GM12878 (cell line): ENCODE measurements around the gene PRRT1. TPM values are rescaled to one million over a fixed set of nuclear protein-coding genes. Genes with fewer than 3 reads are reported as not detected.

Experiments used
- ATAC-seq: fragments of 200-7000 bp; cut with Tn5 transposase; 3 replicates; pipeline ENCODE4 v1.9.1; 2020; ENCODE audit warnings: mild to moderate bottlenecking, moderate library complexity
- BruUV-seq: library from RNA; stranded (reverse); fragments of 400-500 nt; replicated peaks from 2 replicates; lab custom pipeline; 2021; lab: Mats Ljungman, UMichigan
- CTCF ChIA-PET: fragments of 300-600 bp; sonication (Branson Sonifier 250); formaldehyde crosslinking; extraction: SDS; loops from one replicate; lab custom pipeline; 2021; ENCODE audit warnings: inconsistent platforms; lab: Yijun Ruan, JAX
- POLR2A ChIA-PET: fragments of 350-600 bp; formaldehyde crosslinking; extraction: SDS; loops from one replicate; lab custom pipeline; 2021; ENCODE audit warnings: inconsistent platforms; lab: Charles Lee
- RAD21 ChIA-PET: fragments of 300-600 bp; sonication (Branson Sonifier 250); formaldehyde crosslinking; loops from one replicate; lab custom pipeline; 2023; ENCODE audit warnings: antibody characterized with exemption; ENCODE audit not compliant: unreplicated experiment; lab: Charles Lee
- SMC1A ChIA-PET: fragments of 300-600 bp; sonication (Branson Sonifier 250); formaldehyde crosslinking; loops from one replicate; lab custom pipeline; 2023; ENCODE audit not compliant: unreplicated experiment, uncharacterized antibody; lab: Charles Lee
- DNase-seq: peaks from one replicate; pipeline ENCODE4 v3.0.0-alpha.2; 2011; ENCODE audit warnings: low read depth, low spot score
- FAIRE-seq: peaks from 3 replicates; lab custom pipeline; 2011; peaks lifted over from hg19 to GRCh38; lab: Jason Lieb, UNC
- H2AFZ ChIP-seq: 2 replicates; pipeline ENCODE4 v1.6.0; 2011; ENCODE audit warnings: low read depth, low read length, control low read depth; ENCODE audit not compliant: control insufficient read depth
- H3K27ac ChIP-seq: 2 replicates; pipeline ENCODE4 v1.5.1; 2011; ENCODE audit warnings: control low read depth; ENCODE audit not compliant: control insufficient read depth, insufficient read depth
- H3K27me3 ChIP-seq, 2 experiments: replicated peaks in 1 of 2; 2 replicates each; pipeline versions ENCODE4 v1.6.0 to v1.6.1; 2011; ENCODE audit warnings: low read length in 1 of 2; ENCODE audit not compliant: control insufficient read depth in 2 of 2, insufficient read depth in 2 of 2
- H3K36me3 ChIP-seq, 2 experiments: 2 replicates each; pipeline ENCODE4 v1.5.1; 2011; ENCODE audit warnings: low read length in 1 of 2; ENCODE audit not compliant: control insufficient read depth in 2 of 2, insufficient read depth in 2 of 2
- H3K4me1 ChIP-seq: 2 replicates; pipeline ENCODE4 v1.6.1; 2011; ENCODE audit warnings: mild to moderate bottlenecking, low read length, moderate library complexity, mixed read lengths; ENCODE audit not compliant: control insufficient read depth, insufficient read depth
- H3K4me2 ChIP-seq: 2 replicates; pipeline ENCODE4 v1.6.0; 2011; ENCODE audit warnings: control low read depth; ENCODE audit not compliant: control insufficient read depth, insufficient read depth
- H3K4me3 ChIP-seq: fragments of 200-600 bp; sonication (generic); 2 replicates; pipeline ENCODE4 v1.5.1; 2016
- H3K79me2 ChIP-seq: 2 replicates; pipeline ENCODE4 v1.6.0; 2011; ENCODE audit warnings: low read length; ENCODE audit not compliant: control insufficient read depth, insufficient read depth
- H3K9ac ChIP-seq: 2 replicates; pipeline ENCODE4 v1.8.0; 2011; ENCODE audit warnings: low read length, control low read depth, mixed read lengths; ENCODE audit not compliant: control insufficient read depth, insufficient read depth
- H3K9me3 ChIP-seq: replicated peaks from 3 replicates; pipeline ENCODE4 v1.5.1; 2011; ENCODE audit warnings: mild to moderate bottlenecking, low read length; ENCODE audit not compliant: control insufficient read depth, insufficient read depth
- H4K20me1 ChIP-seq: 2 replicates; pipeline ENCODE4 v1.6.0; 2011; ENCODE audit not compliant: control insufficient read depth, insufficient read depth
- CBX3 ChIP-seq: fragments of 200-600 bp; sonication (generic); IDR thresholded peaks from 2 replicates; pipeline ENCODE4 v1.6.1; 2016; ENCODE audit warnings: low read depth, borderline replicate concordance
- CREM ChIP-seq: IDR thresholded peaks from 2 replicates; pipeline ENCODE4 v1.6.1; 2014; ENCODE audit warnings: antibody characterized with exemption, low read depth
- FOS ChIP-seq: IDR thresholded peaks from 3 replicates; pipeline ENCODE4 v1.6.1; 2011; ENCODE audit warnings: borderline replicate concordance; ENCODE audit not compliant: insufficient read length; ENCODE audit errors: extremely low read depth
- HDAC2 ChIP-seq: fragments of 200-600 bp; sonication (generic); IDR thresholded peaks from 2 replicates; pipeline ENCODE4 v1.6.1; 2017
- IKZF1 ChIP-seq: fragments of 450-650 bp; conservative IDR thresholded peaks from 2 replicates; pipeline ENCODE4 v1.6.1; 2017; ENCODE audit warnings: antibody characterized with exemption, mild to moderate bottlenecking
- IRF4 ChIP-seq: IDR thresholded peaks from 2 replicates; pipeline ENCODE4 v1.6.1; 2011; ENCODE audit warnings: low read depth, low read length
- NBN ChIP-seq: fragments of 450-650 bp; IDR thresholded peaks from 2 replicates; pipeline ENCODE4 v1.6.1; 2016
- NFIC ChIP-seq: IDR thresholded peaks from 2 replicates; pipeline ENCODE4 v1.6.1; 2012; ENCODE audit warnings: low read depth, mild to moderate bottlenecking, inconsistent platforms, low read length, moderate library complexity
- PAX5 ChIP-seq: IDR thresholded peaks from 2 replicates; pipeline ENCODE4 v1.6.1; 2011; ENCODE audit warnings: low read depth, low read length, borderline replicate concordance
- TBL1XR1 ChIP-seq: IDR thresholded peaks from 2 replicates; pipeline ENCODE4 v1.6.1; 2012; ENCODE audit warnings: low read depth, low read length, improper control_type of control experiment
- WGBS: methylation state at CpG from one replicate; pipeline ENCODE4 v1.1.6; 2016; ENCODE audit warnings: low lambda C conversion rate; ENCODE audit not compliant: insufficient replicate concordance, insufficient coverage; ENCODE audit errors: missing lambda C conversion rate; 5-methylcytosine and 5-hydroxymethylcytosine counted together
- in situ Hi-C: fragments of 300-500 bp; cut with MboI; formaldehyde crosslinking; loops from 9 replicates; pipeline ENCODE4 v1.14.3; 2018; ENCODE audit warnings: mixed read lengths
- intact Hi-C: fragments of 100-400 bp; cut with micrococcal nuclease; formaldehyde crosslinking; loops from one replicate; pipeline ENCODE4 v1.14.2; 2022; ENCODE audit not compliant: unreplicated experiment
- polyA plus RNA-seq, 11 experiments: library from polyadenylated mRNA; depleted of rRNA in 4 of 11; unstranded in 6 of 11; stranded (reverse) in 5 of 11; fragments of >200 nt; fragmentation: Nextera tagmentation in 4 of 11; fragmentation: Illumina TruSeq in 1 of 11; extraction: Ambion mirVana in 4 of 11; extraction: Trizol in 1 of 11; gene quantifications; 1 replicate in 1 of 11; 2 replicates in 10 of 11; pipeline versions ENCODE4 v1.2.1 to v1.2.3, GENCODE V29; 2011 to 2016; ENCODE audit warnings: inconsistent platforms in 2 of 11, missing spikeins in 2 of 11, low read depth in 1 of 11
- total RNA-seq, 4 experiments: library from RNA; depleted of rRNA in 3 of 4; stranded (reverse); fragments of >200 nt in 3 of 4; fragmentation: Illumina TruSeq in 1 of 4; extraction: Trizol in 1 of 4; gene quantifications; 2 replicates each; pipeline versions ENCODE4 v1.2.1 to v1.2.3, GENCODE V29; 2013 to 2021
- TF ChIP-seq, protein P1 (sequence below): fragments of 450-650 bp; IDR thresholded peaks from 2 replicates; pipeline ENCODE4 v1.6.1; 2017; ENCODE audit warnings: antibody characterized with exemption, mild to moderate bottlenecking, moderate library complexity
- TF ChIP-seq, protein P2 (sequence below): IDR thresholded peaks from 2 replicates; pipeline ENCODE4 v1.6.1; 2011; ENCODE audit warnings: borderline replicate concordance, low read depth, mild to moderate bottlenecking, moderate library complexity, mixed read lengths, low read length; ENCODE audit not compliant: insufficient read depth; ENCODE audit errors: extremely low read length
- TF ChIP-seq, protein P3 (sequence below): fragments of 450-650 bp; formaldehyde crosslinking; IDR thresholded peaks from 2 replicates; pipeline ENCODE4 v1.4.0; 2022; ENCODE audit warnings: mild to moderate bottlenecking, moderate library complexity
- TF ChIP-seq, protein P4 (sequence below): IDR thresholded peaks from 2 replicates; pipeline ENCODE4 v1.6.1; 2011; ENCODE audit warnings: low read depth, mild to moderate bottlenecking, low read length, moderate library complexity, borderline replicate concordance; ENCODE audit errors: extremely low read depth
- TF ChIP-seq, protein P5 (sequence below): fragments of 450-650 bp; IDR thresholded peaks from 2 replicates; pipeline ENCODE4 v1.6.1; 2018; ENCODE audit warnings: borderline replicate concordance, mild to moderate bottlenecking; ENCODE audit not compliant: partially characterized antibody

Gene PRRT1
- total and polyA plus RNA-seq, 10 of the 15 experiments (the other 5 are each of a cell fraction or from before 2014, with no cell fraction given) = 0.04 to 0.15 (median 0.10) TPM; not detected in 6

DNA sequence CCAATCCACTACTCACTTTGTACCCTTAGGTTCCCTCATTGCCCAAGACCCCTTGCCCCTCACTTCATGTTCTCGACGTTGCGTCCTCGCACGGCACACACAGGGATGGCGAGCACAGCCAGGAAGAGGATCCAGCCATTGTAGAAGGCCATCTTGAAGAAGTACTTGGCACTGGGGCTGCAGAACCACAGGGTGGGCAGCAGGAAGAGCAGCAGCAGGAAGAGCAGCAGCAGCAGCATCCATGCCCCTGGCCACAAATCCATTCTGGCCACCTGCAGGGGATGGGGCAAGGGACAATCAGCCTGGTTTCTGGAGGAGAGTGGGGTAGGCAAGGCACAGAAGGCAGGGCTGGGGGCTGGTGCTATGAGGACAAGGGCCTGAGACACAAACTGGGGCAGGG is 19.5 kb upstream of the PRRT1 start:
- DNase-seq = no peak
- no peak for FAIRE-seq
- Histone ChIP-seq H3K4me3 (no peak overlapping the region), H3K36me3 (peaks cover 0 to 3% of the 10 kb centered on the region in 2 experiments; a peak in 1 of 4 replicates), H3K9ac (no peak overlapping the region), H3K4me1 (peaks cover 7% of the 10 kb centered on the region; the same call in 1 of the 2 replicates), H3K4me2 (no peak overlapping the region), H2AFZ (no peak overlapping the region), H4K20me1 (no peaks in the 10 kb centered on the region), H3K9me3 (no peaks in the 10 kb centered on the region), H3K27me3 (no peaks in the 10 kb centered on the region), H3K27ac (no peak overlapping the region), H3K79me2 (peaks cover 12% of the 10 kb centered on the region)
- in situ Hi-C loops (no loop called here), intact Hi-C loops (no loop called here)
- ChIA-PET RAD21 (no interaction called here), CTCF (interaction anchor here (1.4 kb wide), 1 partner anchor 24 kb away, joined by 5 read pairs; no protein-coding TSS in a partner anchor), SMC1A (no interaction called here), POLR2A (no interaction called here)
- 99% methylated on average over 6 of the region's 6 CpGs for WGBS
- no peak for ATAC-seq
- no TSS peak for BruUV-seq
- TF ChIP-seq NBN (no peak), CBX3 (no peak), PAX5 (no peak), CREM (no peak), NFIC (no peak), HDAC2 (no peak), TBL1XR1 (no peak), IRF4 (no peak), IKZF1 (no peak), FOS (no peak)
- TF ChIP-seq, protein P1, sequence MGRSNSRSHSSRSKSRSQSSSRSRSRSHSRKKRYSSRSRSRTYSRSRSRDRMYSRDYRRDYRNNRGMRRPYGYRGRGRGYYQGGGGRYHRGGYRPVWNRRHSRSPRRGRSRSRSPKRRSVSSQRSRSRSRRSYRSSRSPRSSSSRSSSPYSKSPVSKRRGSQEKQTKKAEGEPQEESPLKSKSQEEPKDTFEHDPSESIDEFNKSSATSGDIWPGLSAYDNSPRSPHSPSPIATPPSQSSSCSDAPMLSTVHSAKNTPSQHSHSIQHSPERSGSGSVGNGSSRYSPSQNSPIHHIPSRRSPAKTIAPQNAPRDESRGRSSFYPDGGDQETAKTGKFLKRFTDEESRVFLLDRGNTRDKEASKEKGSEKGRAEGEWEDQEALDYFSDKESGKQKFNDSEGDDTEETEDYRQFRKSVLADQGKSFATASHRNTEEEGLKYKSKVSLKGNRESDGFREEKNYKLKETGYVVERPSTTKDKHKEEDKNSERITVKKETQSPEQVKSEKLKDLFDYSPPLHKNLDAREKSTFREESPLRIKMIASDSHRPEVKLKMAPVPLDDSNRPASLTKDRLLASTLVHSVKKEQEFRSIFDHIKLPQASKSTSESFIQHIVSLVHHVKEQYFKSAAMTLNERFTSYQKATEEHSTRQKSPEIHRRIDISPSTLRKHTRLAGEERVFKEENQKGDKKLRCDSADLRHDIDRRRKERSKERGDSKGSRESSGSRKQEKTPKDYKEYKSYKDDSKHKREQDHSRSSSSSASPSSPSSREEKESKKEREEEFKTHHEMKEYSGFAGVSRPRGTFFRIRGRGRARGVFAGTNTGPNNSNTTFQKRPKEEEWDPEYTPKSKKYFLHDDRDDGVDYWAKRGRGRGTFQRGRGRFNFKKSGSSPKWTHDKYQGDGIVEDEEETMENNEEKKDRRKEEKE = no peak
- TF ChIP-seq, protein P2, sequence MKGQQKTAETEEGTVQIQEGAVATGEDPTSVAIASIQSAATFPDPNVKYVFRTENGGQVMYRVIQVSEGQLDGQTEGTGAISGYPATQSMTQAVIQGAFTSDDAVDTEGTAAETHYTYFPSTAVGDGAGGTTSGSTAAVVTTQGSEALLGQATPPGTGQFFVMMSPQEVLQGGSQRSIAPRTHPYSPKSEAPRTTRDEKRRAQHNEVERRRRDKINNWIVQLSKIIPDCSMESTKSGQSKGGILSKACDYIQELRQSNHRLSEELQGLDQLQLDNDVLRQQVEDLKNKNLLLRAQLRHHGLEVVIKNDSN = no peak
- TF ChIP-seq, protein P3, sequence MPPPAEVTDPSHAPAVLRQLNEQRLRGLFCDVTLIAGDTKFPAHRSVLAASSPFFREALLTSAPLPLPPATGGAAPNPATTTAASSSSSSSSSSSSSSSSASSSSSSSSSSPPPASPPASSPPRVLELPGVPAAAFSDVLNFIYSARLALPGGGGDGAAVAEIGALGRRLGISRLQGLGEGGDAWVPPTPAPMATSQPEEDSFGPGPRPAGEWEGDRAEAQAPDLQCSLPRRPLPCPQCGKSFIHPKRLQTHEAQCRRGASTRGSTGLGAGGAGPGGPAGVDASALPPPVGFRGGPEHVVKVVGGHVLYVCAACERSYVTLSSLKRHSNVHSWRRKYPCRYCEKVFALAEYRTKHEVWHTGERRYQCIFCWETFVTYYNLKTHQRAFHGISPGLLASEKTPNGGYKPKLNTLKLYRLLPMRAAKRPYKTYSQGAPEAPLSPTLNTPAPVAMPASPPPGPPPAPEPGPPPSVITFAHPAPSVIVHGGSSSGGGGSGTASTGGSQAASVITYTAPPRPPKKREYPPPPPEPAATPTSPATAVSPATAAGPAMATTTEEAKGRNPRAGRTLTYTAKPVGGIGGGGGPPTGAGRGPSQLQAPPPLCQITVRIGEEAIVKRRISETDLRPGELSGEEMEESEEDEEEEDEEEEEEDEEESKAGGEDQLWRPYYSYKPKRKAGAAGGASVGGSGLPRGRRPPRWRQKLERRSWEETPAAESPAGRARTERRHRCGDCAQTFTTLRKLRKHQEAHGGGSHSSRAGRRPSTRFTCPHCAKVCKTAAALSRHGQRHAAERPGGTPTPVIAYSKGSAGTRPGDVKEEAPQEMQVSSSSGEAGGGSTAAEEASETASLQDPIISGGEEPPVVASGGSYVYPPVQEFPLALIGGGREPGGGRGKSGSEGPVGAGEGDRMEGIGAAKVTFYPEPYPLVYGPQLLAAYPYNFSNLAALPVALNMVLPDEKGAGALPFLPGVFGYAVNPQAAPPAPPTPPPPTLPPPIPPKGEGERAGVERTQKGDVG (CRISPR knock-in tag) = no peak
- TF ChIP-seq, protein P4, sequence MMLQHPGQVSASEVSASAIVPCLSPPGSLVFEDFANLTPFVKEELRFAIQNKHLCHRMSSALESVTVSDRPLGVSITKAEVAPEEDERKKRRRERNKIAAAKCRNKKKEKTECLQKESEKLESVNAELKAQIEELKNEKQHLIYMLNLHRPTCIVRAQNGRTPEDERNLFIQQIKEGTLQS = no peak
- TF ChIP-seq, protein P5, sequence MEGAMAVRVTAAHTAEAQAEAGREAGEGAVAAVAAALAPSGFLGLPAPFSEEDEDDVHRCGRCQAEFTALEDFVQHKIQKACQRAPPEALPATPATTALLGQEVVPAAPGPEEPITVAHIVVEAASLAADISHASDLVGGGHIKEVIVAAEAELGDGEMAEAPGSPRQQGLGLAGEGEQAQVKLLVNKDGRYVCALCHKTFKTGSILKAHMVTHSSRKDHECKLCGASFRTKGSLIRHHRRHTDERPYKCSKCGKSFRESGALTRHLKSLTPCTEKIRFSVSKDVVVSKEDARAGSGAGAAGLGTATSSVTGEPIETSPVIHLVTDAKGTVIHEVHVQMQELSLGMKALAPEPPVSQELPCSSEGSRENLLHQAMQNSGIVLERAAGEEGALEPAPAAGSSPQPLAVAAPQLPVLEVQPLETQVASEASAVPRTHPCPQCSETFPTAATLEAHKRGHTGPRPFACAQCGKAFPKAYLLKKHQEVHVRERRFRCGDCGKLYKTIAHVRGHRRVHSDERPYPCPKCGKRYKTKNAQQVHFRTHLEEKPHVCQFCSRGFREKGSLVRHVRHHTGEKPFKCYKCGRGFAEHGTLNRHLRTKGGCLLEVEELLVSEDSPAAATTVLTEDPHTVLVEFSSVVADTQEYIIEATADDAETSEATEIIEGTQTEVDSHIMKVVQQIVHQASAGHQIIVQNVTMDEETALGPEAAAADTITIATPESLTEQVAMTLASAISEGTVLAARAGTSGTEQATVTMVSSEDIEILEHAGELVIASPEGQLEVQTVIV = no peak
